Tibial artery (tissue), 4 donors: ENCODE measurements around the gene CARMIL1.

Source experiments
- DNase-seq, 2 donors: peaks; one replicate each; pipeline ENCODE4 v3.0.0-alpha.2; 2019
- H3K27ac ChIP-seq, 2 donors: fragments of 200-600 bp; sonication (generic) in 1 of 2; 1 replicate in 1 of 2; 2 replicates in 1 of 2; pipeline ENCODE4 v1.5.1; 2018 to 2019; ENCODE audit warnings: mild to moderate bottlenecking in 1 of 2
- H3K27me3 ChIP-seq, 2 donors: fragments of 200-600 bp; sonication (generic) in 1 of 2; one replicate each; pipeline versions ENCODE4 v1.5.1 to v1.6.0; 2016 to 2019
- H3K36me3 ChIP-seq, 3 donors: fragments of 200-600 bp; sonication (generic) in 2 of 3; one replicate each; pipeline ENCODE4 v1.5.1; 2016 to 2019; ENCODE audit warnings: mild to moderate bottlenecking in 2 of 3
- H3K4me1 ChIP-seq, 4 donors: fragments of 200-600 bp; sonication (generic) in 2 of 4; 1 replicate in 3 of 4; 2 replicates in 1 of 4; pipeline ENCODE4 v1.5.1; 2016 to 2019
- H3K4me3 ChIP-seq, 2 donors: fragments of 200-600 bp; sonication (generic) in 1 of 2; 1 replicate in 1 of 2; 2 replicates in 1 of 2; pipeline ENCODE4 v1.5.1; 2018 to 2019; ENCODE audit warnings: mild to moderate bottlenecking in 2 of 2
- H3K9me3 ChIP-seq, 3 donors: fragments of 200-600 bp; sonication (generic) in 1 of 3; one replicate each; pipeline ENCODE4 v1.5.1; 2016 to 2019
- intact Hi-C: fragments of 100-400 bp; cut with DNase I; formaldehyde crosslinking; loops from one replicate; pipeline ENCODE4 v1.15.0; 2023; ENCODE audit warnings: low total_unique reads
- TF ChIP-seq, protein P1 (sequence below), 2 experiments: fragments of 200-600 bp in 1 of 2; fragments of 450-650 bp in 1 of 2; IDR thresholded peaks; one replicate each; pipeline ENCODE4 v1.5.1; 2017 to 2019; ENCODE audit warnings: antibody characterized with exemption in 2 of 2, mild to moderate bottlenecking in 1 of 2, moderate library complexity in 1 of 2

The CARMIL1 gene

GRCh38 chr6:25277386-25277785 lies 1.8 kb upstream of the CARMIL1 start:
- TF ChIP-seq, protein P1, sequence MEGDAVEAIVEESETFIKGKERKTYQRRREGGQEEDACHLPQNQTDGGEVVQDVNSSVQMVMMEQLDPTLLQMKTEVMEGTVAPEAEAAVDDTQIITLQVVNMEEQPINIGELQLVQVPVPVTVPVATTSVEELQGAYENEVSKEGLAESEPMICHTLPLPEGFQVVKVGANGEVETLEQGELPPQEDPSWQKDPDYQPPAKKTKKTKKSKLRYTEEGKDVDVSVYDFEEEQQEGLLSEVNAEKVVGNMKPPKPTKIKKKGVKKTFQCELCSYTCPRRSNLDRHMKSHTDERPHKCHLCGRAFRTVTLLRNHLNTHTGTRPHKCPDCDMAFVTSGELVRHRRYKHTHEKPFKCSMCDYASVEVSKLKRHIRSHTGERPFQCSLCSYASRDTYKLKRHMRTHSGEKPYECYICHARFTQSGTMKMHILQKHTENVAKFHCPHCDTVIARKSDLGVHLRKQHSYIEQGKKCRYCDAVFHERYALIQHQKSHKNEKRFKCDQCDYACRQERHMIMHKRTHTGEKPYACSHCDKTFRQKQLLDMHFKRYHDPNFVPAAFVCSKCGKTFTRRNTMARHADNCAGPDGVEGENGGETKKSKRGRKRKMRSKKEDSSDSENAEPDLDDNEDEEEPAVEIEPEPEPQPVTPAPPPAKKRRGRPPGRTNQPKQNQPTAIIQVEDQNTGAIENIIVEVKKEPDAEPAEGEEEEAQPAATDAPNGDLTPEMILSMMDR (IDR thresholded peaks at IDR 0.05): no peak
- H3K9me3 ChIP-seq: no peaks in the 10 kb centered on the region

GRCh38 chr6:25277857-25278256 lies 1.3 kb upstream of the CARMIL1 start:
- peaks cover 0 to 39% (median 13%) of the 10 kb centered on the region in 4 donors for H3K4me1 ChIP-seq
- no peak for DNase-seq
- H3K27ac ChIP-seq: peak overlapping the region; percentile 82 to 89
- no peaks in the 10 kb centered on the region for H3K27me3 ChIP-seq
- peak overlapping the region; percentile 72 to 91 for H3K4me3 ChIP-seq
- intact Hi-C loops: loop anchor here (2.0 kb wide), 1 partner anchor 211 kb away; no protein-coding TSS in a partner anchor
- H3K9me3 ChIP-seq: no peaks in the 10 kb centered on the region
- H3K36me3 ChIP-seq: no peaks in the 10 kb centered on the region
- TF ChIP-seq, protein P1 (IDR thresholded peaks at IDR 0.05): no peak

More at GRCh38 chr6:25277386-25277785, 1.8 kb upstream of the CARMIL1 start:
- no peak overlapping the region for H3K4me3 ChIP-seq
- no peak for DNase-seq
- peaks cover 0 to 35% (median 13%) of the 10 kb centered on the region in 4 donors for H3K4me1 ChIP-seq
- no peaks in the 10 kb centered on the region for H3K27me3 ChIP-seq
- H3K36me3 ChIP-seq: no peaks in the 10 kb centered on the region
- no peak overlapping the region for H3K27ac ChIP-seq
- intact Hi-C loops: no loop called here

DNA sequence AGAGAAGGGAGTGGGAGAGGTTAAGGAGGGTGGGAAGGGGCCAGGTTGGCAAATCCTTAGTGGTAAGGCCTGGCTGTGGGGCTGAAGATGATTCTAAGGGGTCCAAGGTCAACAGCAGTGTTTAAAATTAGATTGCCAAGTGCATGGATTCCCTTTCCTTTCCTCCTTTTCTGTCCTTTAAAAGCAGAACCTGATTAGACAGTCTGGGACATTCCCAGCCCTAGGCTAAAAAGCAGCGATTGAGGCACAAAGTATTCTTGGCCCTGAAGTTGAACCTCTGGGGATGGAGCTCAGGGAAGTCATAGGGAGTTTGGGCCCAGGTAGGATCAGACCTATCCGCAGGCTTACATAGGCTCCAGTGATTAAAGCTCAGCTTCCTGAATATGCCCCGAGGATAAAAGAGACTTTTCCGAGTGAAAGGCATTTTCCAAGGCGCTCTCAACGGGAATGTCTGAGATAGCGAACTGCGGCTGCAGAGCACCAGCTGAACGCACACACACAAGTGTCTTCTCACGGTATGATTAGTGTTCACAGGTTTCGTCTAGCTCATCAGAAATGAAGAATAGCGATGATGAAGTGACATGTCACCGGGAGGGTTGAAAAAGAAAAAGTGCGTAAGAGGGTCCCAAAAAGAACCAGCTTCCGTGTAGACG lies 787 bp upstream of the CARMIL1 start:
- TF ChIP-seq, protein P1 (IDR thresholded peaks at IDR 0.05): no peak
- Histone ChIP-seq H3K4me1 (peaks cover 0 to 45% (median 13%) of the 10 kb centered on the region in 4 donors), H3K36me3 (no peaks in the 10 kb centered on the region), H3K9me3 (no peaks in the 10 kb centered on the region), H3K27me3 (no peaks in the 10 kb centered on the region), H3K27ac (peak overlapping the region; percentile 82 to 89), H3K4me3 (peak overlapping the region; percentile 72 to 91)
- DNase-seq: no peak
- intact Hi-C loops: loop anchor here (2.0 kb wide), 1 partner anchor 210 kb away; no protein-coding TSS in a partner anchor

DNA sequence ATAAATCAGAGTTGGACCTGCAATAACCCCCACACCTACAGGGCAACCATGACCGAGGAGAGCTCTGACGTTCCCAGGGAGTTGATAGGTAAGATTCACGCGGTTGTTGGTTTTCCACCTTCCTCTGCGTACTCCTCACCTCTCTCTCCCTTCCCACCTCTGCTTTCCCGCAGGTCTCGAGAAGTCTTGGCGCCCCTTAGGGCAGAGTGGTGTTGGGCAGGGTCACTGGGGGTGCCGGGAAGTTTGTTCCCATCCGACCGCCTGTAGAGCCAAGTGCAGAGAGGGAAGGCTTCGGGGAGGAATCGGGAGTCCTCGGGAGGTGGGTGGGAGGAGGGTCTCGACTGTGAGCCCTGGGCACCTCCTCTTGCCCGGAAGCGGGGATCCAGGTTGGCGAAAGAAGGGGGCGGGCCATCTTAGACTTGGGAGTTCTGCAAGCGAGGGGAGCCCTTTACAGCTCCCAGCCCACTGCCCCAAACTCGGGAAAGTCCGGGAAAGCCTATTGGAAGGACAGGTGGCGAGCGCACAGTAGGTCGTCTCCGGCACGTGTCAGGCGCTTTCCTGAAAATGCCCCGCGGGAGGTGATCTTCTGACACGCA lies 672 bp downstream of the CARMIL1 start:
- H3K36me3 ChIP-seq: no peaks in the 10 kb centered on the region
- intact Hi-C loops: loop anchor here (2.0 kb wide), 1 partner anchor 209 kb away; no protein-coding TSS in a partner anchor
- H3K9me3 ChIP-seq: no peaks in the 10 kb centered on the region
- peaks cover 0 to 59% (median 15%) of the 10 kb centered on the region in 4 donors for H3K4me1 ChIP-seq
- H3K27me3 ChIP-seq: no peaks in the 10 kb centered on the region
- TF ChIP-seq, protein P1 (IDR thresholded peaks at IDR 0.05): no peak
- H3K27ac ChIP-seq: peak overlapping the region; percentile 82 to 89
- DNase-seq: peak in 1 of 2 donors; percentile 73
- peak overlapping the region; percentile 72 to 91 for H3K4me3 ChIP-seq

DNA sequence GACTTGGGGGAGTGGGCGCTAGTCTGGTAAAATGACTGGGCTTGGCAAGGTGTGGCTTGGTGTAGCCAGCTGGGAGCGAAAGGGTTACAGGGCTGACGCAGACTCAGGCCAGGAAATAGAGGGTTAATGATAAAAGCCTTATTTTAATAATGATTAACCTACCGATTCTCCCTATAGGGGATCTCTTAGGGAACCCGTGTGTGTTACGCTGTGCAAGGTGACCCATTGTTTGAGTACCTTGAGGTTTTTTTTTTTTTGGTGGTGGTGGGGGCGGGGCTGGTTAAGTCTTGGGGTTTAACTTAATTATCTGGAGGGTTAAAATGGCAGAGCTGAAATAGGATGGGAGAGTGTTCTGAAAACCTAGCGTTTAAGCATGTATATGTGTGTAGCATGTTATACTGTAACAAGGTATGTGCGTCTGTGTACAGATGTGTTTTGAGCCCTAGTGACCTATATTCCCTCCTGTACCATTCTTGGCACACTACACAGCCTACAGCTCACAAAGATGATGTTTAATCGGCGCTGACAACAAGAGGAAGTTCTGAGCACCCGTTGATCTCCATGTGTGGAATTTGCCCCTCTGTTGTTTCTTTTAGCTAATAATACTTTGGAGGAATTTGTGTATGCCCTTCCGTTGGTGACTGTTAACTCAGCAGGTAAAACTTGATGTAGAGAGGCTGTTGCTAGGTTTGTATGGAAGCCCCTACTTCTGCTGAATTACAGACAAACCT lies 1.3 kb downstream of the CARMIL1 start:
- H3K27ac ChIP-seq: peak overlapping the region; percentile 82 to 89
- peak overlapping the region; percentile 72 to 91 for H3K4me3 ChIP-seq
- peaks cover 0 to under 1% (median 0%) of the 10 kb centered on the region in 3 donors for H3K36me3 ChIP-seq
- no peak for DNase-seq
- peaks cover 0 to 66% (median 15%) of the 10 kb centered on the region in 4 donors for H3K4me1 ChIP-seq
- H3K27me3 ChIP-seq: no peaks in the 10 kb centered on the region
- no peaks in the 10 kb centered on the region for H3K9me3 ChIP-seq
- intact Hi-C loops: no loop called here
- TF ChIP-seq, protein P1 (IDR thresholded peaks at IDR 0.05): no peak
